SW 1271 (cell line): ENCODE data around the gene ZNF808.
"Not testable (repeated sequence)": the region's sequence is repeated elsewhere in the genome, so short reads cannot be mapped to it uniquely, and the experiment has no call there.

Experiments used
- DNase-seq, 2 experiments: peaks; one replicate each; lab custom pipeline; 2025; lab: John Stamatoyannopoulos, UW

The ZNF808 gene

DNA sequence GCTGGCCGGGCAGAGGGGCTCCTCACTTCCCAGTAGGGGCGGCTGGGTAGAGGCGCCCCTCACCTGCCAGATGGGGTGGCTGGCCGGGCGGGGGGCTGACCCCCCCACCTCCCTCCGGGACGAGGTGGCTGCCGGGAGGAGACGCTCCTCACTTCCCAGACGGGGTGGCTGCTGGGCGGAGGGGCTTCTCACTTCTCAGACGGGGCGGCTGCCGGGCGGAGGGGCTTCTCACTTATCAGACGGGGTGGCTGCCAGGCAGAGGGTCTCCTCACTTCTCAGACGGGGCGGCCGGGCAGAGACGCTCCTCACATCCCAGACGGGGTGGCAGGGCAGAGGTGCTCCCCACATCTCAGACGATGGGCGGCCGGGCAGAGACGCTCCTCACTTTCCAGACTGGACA, 66.0 kb downstream of the ZNF808 start:
- not testable (repeated sequence) for DNase-seq

DNA sequence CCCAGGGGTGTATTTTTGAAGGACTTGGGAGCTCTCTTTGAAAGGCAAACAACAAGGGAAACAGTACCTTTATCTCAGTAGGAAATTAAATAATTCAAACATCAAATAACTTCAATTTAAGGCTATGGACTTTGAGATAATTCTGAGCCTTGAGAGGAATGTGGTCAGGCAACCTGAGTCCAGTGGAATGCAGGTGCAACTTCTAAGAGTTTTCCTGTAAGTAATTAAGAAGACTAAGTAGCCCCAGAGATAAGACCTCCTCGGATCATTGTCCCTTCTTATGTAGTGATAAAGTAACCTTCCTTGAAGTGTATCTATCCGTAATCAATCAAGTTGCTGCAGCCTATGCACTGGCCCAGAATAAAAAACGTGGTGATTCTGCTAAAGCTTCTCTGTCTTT, 71.8 kb downstream of the ZNF808 start:
- no peak for DNase-seq

DNA sequence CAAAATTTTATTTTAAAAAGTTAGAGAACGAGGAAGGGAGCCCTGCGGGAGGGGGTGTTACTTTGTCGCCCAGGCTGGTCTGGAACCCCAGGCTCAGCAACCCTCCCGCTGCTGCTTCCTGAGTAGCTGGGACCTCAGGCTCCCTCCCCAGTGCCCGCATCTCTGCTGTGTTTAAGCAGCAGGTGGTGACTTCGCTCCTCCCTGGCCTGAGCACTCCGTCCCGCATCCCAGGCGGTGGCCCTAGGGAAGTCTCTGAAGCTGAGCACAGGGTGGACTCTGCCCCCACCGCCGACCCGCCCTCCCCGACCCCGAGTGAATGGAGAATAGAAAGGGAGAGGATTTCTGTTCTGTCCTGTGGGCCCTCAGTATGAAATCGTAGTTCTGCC, 73.2 kb downstream of the ZNF808 start:
- no peak for DNase-seq

DNA sequence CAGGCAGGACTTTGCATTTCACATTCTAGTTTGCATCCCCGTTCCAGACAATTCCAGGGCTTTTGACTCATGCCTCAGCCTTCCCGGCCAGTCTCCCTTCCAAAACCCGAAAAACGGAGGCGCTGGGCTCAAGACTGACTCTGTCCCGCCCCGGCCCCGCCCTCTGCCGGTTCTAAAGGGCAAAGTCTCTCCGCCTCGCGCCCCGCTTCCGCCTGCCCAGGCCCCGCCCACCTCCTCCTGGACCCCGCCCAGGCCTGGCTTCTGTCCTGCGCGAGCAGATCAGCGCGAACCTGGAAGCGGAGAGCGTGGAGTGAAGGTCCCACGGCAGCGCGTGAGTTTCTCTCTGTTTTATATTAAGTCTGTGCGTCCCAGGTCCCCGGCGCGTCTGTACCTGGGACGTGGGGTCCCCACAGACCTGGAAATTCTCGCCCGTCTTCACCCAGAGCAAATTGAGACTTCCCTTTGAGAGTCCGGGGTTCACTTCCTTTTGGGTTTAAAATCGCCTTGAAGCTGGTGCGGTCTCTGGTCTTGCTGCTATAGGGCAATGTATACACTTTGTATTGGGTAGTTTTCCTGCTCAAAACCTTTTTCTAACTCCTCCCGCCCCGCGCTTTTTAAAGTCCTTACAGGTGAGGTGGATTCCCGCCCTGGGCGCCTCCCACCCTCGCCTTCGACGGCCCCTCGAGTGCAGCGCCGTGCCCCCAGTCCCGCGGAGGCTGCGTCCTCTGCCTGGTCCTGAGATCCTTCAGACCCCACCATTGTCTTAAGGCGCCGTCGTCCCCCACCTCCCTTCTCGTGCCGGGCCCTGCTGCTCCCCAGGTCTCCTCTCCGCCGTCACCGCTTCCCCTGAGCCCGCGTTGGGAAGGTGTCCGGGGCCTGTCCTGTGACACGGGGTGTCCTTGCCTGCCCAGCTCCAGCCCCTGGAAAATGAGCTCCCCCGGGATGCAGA, 73.8 kb downstream of the ZNF808 start:
- DNase-seq, result peak; percentile 28 to 75

DNA sequence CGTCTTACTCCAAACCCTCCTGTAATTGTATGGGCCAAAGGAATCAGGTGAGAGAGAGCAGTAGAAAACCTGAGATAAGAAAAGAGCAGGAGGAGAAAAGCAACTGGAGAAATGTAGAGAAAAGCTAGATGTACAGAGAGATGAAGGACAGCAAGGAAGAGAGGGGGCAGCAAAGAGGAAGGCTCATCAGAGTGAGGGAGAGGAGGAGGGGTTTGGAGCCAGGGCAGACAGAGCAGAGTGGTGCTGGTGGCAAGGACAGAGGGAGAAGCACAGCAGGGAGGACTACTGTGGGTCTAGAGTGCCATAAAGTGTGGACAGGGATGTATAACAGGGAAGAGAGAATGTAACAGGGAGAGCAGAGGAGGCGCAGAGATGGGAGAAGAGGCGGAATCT, 74.5 kb downstream of the ZNF808 start:
- not testable (repeated sequence) for DNase-seq

DNA sequence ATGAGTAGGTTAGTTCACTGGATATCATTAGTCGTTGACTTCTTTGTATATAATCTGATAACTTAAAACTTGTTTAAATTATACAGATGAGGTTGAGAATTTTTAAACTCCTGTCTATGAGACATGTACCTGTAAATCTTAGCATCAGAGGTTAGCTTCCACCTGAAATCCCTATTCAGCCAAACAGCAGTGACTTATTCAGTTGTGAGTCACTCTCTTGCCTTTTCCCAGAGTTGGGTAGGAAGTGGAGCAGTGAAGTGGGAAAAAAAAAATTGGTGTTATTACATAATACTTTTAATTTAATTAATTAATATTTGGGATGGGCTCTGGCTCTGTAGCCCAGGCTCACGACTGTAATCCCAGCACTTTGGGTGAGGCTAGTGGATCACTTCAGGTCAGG, 75.5 kb downstream of the ZNF808 start:
- no peak for DNase-seq

DNA sequence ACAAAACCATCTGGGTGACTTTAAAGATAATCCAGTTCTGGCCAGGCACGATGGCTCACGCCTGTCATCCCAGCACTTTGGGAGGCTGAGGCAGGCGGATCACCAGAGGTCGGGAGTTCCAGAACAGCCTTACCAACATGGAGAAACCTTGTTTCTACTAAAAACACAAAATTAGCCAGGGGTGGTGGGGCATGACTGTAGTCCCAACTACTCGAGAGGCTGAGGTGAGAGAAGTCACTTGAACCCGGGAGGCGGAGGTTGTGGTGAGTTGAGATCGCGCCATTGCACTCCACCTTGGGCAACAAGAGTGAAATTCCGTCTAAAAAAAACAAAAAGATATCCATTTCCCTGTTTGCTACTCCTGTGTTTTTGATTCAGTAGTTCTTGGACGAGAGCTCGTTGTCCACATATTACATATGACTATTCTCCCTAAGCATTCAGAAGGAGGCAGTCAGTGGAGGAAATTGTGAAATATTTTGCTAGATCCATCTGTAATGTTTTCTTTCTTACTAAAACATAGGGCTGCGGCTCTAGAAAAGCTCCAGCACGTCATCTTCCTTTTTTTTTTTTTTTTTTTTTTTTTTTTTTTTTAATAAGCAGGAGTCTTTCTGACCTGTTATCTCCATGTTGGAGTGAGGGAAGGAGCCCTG, 76.2 kb downstream of the ZNF808 start:
- no peak for DNase-seq
